ENCODE results near the gene IGBP1.

DNA sequence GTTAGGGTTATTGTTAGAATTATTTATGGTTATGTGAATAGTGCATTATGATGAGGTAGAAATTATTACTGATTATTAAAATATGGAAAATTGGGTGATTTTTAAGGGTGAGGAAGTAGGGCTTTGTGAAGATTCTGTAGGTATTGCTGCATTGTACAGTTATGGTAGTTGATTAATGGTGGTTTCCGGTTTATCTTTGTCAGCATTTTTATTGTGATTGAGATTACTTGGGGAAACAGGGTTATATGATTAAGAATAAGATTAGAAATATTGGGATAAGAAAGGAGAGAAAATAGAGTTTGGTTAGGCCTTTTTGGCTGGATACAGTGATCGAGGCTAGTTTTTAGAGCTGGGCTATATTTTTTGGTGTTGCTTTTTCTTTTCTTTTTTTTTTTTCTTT, 8.6 kb upstream of the IGBP1 start:
- TF ChIP-seq, protein P1, sequence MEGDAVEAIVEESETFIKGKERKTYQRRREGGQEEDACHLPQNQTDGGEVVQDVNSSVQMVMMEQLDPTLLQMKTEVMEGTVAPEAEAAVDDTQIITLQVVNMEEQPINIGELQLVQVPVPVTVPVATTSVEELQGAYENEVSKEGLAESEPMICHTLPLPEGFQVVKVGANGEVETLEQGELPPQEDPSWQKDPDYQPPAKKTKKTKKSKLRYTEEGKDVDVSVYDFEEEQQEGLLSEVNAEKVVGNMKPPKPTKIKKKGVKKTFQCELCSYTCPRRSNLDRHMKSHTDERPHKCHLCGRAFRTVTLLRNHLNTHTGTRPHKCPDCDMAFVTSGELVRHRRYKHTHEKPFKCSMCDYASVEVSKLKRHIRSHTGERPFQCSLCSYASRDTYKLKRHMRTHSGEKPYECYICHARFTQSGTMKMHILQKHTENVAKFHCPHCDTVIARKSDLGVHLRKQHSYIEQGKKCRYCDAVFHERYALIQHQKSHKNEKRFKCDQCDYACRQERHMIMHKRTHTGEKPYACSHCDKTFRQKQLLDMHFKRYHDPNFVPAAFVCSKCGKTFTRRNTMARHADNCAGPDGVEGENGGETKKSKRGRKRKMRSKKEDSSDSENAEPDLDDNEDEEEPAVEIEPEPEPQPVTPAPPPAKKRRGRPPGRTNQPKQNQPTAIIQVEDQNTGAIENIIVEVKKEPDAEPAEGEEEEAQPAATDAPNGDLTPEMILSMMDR (IDR thresholded peaks at IDR 0.05; ENCODE audit: low read depth, low read length), result no peak
- no peak for TF ChIP-seq MYC (IDR thresholded peaks at IDR 0.05; ENCODE audit: low read depth, low read length)
- TF ChIP-seq POLR2A (IDR thresholded peaks at IDR 0.05; ENCODE audit: extremely low read depth, insufficient read length), result no peak
- TF ChIP-seq, protein P2, sequence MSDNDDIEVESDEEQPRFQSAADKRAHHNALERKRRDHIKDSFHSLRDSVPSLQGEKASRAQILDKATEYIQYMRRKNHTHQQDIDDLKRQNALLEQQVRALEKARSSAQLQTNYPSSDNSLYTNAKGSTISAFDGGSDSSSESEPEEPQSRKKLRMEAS (IDR thresholded peaks at IDR 0.05; ENCODE audit: low read depth, low read length), result no peak

Measured in NB4 (cell line).